Coronary artery (tissue), 2 donors: Measurements from ENCODE around the gene OSBPL3.

Experiments
- DNase-seq: peaks from one replicate; pipeline ENCODE4 v3.0.0-alpha.2; 2017; ENCODE audit warnings: low spot score
- H3K27ac ChIP-seq, 2 donors: fragments of 200-600 bp; sonication (generic); one replicate each; pipeline ENCODE4 v1.5.1; 2016 to 2019
- H3K4me3 ChIP-seq: fragments of 200-600 bp; sonication (generic); 2 replicates; pipeline ENCODE4 v1.5.1; 2016; ENCODE audit warnings: mild to moderate bottlenecking, moderate library complexity
- TF ChIP-seq, protein P1 (sequence below): fragments of 200-600 bp; sonication (generic); IDR thresholded peaks from one replicate; pipeline ENCODE4 v1.5.1; 2019; ENCODE audit warnings: antibody characterized with exemption

OSBPL3 gene

DNA sequence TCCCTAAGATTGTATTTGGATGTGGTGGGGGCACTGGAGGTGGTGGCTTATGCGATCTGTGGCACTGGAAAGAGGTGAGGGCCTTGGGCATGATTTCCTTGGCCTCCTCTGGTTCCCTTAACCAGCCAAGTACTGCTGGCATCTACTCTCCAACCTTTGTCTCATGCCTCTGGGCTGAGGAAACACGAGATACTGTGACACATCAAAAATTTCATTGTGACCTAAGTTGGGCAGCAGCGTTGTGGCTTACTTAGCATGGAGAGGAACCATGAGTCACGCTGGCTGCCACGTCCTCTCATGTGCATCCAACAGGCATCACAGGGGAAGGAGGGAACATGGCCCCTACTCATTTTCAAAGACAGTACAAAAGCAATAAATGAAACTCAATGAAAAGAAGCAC is 193.0 kb downstream of the OSBPL3 start:
- no peak overlapping the region for H3K4me3 ChIP-seq
- TF ChIP-seq, protein P1, sequence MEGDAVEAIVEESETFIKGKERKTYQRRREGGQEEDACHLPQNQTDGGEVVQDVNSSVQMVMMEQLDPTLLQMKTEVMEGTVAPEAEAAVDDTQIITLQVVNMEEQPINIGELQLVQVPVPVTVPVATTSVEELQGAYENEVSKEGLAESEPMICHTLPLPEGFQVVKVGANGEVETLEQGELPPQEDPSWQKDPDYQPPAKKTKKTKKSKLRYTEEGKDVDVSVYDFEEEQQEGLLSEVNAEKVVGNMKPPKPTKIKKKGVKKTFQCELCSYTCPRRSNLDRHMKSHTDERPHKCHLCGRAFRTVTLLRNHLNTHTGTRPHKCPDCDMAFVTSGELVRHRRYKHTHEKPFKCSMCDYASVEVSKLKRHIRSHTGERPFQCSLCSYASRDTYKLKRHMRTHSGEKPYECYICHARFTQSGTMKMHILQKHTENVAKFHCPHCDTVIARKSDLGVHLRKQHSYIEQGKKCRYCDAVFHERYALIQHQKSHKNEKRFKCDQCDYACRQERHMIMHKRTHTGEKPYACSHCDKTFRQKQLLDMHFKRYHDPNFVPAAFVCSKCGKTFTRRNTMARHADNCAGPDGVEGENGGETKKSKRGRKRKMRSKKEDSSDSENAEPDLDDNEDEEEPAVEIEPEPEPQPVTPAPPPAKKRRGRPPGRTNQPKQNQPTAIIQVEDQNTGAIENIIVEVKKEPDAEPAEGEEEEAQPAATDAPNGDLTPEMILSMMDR: no peak
- DNase-seq: no peak
- H3K27ac ChIP-seq: no peak overlapping the region

DNA sequence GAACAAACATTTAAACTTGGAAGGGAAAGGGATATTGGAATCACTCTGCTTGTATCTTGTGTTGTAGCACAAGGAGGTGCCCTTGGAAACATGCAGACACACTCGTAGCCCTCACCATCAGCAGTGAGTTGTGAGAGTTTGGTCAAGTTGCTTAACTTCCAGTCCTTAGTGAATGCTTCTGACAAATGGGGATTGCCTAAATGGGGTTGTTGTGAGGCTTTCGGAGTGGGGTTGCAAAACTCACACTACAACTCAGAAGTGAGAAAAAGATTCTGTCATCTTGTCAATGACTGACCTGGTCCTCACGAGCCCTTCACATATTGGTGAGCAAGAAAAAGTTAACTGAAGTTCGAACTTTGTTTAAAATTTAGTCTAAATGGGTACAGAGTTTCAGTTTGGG is 193.7 kb downstream of the OSBPL3 start:
- Histone ChIP-seq H3K27ac (no peak overlapping the region), H3K4me3 (no peak overlapping the region)
- no peak for DNase-seq
- TF ChIP-seq, protein P1: no peak

DNA sequence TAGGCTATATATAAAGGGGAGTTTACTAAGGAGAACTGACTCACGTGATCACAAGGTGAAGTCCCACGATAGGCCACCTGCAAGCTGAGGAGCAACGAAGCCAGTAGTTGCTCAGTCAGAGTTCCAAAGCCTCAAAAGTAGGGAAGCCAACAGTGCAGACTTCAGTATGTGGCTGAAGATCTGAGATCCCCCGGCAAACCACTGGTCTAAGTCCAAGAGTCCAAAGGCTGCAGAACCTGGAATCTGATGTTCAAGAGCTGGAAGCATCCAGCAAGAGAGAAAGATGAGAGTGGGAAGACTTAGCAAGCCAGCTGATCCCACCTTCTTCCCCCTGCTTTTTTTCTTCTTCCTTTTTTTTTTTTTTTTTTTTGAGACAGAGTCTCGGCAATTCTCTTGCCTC is 195.7 kb downstream of the OSBPL3 start:
- TF ChIP-seq, protein P1: no peak
- no peak overlapping the region for H3K27ac ChIP-seq
- H3K4me3 ChIP-seq: no peak overlapping the region
- DNase-seq: no peak

DNA sequence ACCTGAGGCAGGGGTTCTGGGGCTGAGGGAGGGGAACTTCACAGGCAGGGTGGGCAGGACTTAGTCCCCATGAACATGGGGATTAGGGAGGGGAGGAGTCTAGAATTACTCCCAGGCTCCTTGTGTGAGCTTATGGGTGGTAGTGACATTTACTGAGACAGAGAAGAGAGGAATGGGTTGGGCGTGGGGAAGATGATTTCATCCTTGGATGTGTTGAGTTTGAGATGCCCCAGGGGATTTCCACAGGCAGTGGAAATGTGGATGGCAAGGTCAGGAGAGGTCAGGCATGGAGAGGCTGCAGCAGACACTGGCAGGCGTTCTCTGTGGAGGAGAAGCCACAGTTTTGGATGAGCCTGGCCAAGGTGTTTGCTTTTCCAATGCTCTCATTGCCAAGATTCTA is 196.3 kb downstream of the OSBPL3 start:
- no peak overlapping the region for H3K4me3 ChIP-seq
- TF ChIP-seq, protein P1: no peak
- DNase-seq: no peak
- no peak overlapping the region for H3K27ac ChIP-seq

DNA sequence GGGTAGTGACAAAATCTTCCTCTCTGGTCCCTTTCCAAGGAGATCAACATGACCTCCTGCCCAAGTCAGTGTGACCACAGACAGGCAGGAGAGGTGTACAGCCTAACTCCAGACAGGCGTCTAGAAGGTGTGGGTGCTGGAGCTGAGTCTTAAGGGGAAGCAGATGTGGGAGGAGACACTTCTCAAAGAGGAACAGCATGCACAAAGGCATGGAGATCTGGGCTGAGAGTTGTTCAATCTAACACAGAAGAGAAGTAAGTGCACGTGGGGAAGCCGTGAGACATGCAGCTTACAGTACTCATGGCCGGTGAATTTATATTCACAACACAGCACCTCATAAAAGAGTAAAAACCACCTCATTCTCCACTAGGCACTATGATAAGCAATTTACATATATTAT is 198.9 kb downstream of the OSBPL3 start:
- TF ChIP-seq, protein P1: no peak
- Histone ChIP-seq H3K4me3 (no peak overlapping the region), H3K27ac (no peak overlapping the region)
- DNase-seq: no peak

DNA sequence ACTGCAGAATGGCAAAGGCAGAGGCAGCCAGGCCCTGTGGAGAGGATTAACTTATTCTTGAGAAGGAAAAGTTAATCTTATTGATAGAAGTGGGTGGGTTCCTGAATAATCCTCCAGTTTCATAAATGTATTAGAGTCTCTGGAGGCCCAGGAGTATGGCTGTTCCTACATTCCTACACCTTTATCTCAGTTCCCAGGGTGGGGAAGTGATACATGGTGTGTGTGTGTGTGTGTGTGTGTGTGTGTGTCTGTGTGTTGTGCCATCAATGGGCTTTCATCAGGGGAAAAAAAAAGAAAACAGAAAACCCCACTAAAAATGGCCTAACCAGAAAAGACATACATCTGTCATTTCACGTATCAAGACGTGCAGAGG is 200.7 kb downstream of the OSBPL3 start:
- TF ChIP-seq, protein P1: no peak
- DNase-seq: no peak
- Histone ChIP-seq H3K4me3 (no peak overlapping the region), H3K27ac (no peak overlapping the region)

DNA sequence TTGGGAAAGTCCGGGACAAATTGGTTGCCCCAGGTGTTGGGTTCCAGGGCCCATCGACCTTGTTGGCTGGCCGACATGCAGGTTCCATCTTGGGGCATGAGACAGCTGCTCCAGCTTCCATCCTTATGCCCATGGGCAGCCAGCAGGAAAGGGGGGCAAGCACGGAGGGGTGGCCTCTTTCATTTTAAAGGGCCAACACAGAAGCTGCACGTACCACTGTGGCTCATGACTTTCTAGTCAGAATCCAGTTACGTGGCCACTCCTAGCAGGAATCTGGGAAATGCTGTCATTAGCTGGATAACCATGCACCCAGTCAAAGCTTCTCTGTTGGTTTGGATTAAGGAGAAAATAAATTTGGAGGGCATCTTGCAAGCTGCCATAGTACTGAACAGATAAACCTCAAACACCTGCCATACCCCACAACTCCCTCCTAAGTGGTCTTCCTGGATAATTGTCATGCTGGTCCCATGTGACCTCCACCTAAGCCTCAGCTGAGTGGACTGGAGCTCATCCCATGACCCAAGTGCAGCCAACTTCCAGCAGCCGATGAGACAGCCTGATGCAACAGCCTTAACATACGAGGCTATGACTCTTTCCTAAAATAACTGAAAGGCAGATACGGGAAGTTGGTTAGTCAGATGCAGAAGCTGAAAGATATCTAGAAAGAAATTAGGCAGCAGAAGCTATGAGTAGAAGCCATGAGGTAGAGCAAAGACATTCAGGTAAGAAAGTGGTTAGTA is 201.3 kb downstream of the OSBPL3 start:
- Histone ChIP-seq H3K27ac (peak overlapping the region in 1 of 2 donors; percentile 31), H3K4me3 (no peak overlapping the region)
- TF ChIP-seq, protein P1: no peak
- DNase-seq: no peak
